GM12874 (cell line): ENCODE measurements around the gene FOXB1.

Experiments used
- CTCF ChIP-seq: IDR thresholded peaks from 2 replicates; pipeline ENCODE4 v1.5.1; 2011; ENCODE audit warnings: low read depth, mild to moderate bottlenecking, control low read depth, low read length, moderate library complexity; ENCODE audit not compliant: insufficient read depth

FOXB1 gene

GRCh38 chr15:60035344-60035743 lies 31.2 kb downstream of the FOXB1 start:
- TF ChIP-seq CTCF = no peak

- no peak for TF ChIP-seq CTCF
Observed at GRCh38 chr15:60039316-60039715, 35.2 kb downstream of the FOXB1 start.

- no peak for TF ChIP-seq CTCF
Observed at GRCh38 chr15:60043744-60044435, 39.8 kb downstream of the FOXB1 start.

- no peak for TF ChIP-seq CTCF
Observed at GRCh38 chr15:60044636-60045270, 40.6 kb downstream of the FOXB1 start.

GRCh38 chr15:60047701-60048100 lies 43.6 kb downstream of the FOXB1 start:
- no peak for TF ChIP-seq CTCF

GRCh38 chr15:60049948-60050347 lies 45.8 kb downstream of the FOXB1 start:
- no peak for TF ChIP-seq CTCF

- TF ChIP-seq CTCF = no peak
Observed at GRCh38 chr15:60052796-60053195, 48.7 kb downstream of the FOXB1 start.
